GM18511 (cell line): ENCODE results near the gene RUSF1.
"Not testable (repeated sequence)": the region's sequence is repeated elsewhere in the genome, so short reads cannot be mapped to it uniquely, and the experiment has no call there.

Experiments used
- ATAC-seq: cut with Tn5 transposase; IDR thresholded peaks from one replicate; pipeline ENCODE4 v1.9.1; 2021; ENCODE audit warnings: mild to moderate bottlenecking, moderate library complexity; ENCODE audit not compliant: unreplicated experiment

The RUSF1 gene

DNA sequence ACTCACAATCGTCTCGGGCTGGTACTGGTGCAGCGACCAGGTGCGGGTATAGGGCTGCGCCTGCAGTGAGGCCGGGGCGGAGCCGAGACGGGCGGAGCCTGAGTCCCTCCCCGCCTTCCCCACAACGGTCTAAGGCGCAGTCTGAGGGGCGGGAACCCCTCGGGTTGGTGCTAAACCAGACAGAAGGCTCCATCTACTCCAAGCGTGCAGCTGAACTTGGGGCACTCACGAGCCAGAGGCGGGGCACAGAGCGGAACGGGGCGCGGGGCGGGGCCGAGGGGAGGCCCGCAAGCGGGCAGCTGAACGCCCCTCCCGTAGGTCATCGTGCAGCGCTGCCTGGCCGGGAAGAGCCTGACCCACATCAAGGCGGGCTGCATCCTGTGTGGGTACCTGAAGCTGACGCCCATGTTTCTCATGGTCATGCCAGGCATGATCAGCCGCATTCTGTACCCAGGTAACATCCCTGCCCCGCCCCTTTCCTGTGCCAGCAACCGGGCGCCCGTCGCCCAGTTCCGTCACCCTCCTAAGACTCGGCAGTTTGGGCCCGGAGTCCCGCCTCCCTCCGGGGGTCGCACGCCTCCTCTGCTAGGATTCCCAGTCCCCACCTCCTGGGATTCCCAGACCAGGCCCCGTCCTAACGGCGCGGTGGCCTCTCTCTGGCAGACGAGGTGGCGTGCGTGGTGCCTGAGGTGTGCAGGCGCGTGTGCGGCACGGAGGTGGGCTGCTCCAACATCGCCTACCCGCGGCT is 20.3 kb downstream of the RUSF1 start:
- ATAC-seq = peak; percentile 85

DNA sequence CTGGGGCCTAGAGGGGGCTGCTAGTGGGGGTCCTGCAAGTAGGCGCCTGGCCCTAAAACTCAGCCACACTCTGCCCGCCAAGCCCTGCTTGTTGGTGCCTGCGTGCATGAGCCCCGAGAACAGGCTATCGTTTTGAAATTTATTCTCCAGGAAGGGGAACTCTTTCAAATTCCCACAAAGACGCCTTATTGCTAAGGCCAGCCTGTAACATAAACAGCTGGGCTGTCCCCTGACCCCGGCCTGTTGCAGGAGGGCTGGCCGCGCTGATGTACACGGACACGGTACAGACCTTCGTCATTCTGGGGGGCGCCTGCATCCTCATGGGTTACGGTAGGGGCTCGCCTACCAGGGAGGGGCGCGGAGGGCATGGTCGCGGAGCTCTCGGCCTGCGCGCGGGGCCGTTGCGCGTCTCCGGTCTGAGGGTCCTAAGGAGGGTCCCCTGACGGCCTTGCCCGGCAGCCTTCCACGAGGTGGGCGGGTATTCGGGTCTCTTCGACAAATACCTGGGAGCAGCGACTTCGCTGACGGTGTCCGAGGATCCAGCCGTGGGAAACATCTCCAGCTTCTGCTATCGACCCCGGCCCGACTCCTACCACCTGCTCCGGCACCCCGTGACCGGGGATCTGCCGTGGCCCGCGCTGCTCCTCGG is 21.0 kb downstream of the RUSF1 start:
- ATAC-seq = peak; percentile 3

- no peak for ATAC-seq
Measured at GRCh38 chr16:31486045-31486444, 22.1 kb downstream of the RUSF1 start.

DNA sequence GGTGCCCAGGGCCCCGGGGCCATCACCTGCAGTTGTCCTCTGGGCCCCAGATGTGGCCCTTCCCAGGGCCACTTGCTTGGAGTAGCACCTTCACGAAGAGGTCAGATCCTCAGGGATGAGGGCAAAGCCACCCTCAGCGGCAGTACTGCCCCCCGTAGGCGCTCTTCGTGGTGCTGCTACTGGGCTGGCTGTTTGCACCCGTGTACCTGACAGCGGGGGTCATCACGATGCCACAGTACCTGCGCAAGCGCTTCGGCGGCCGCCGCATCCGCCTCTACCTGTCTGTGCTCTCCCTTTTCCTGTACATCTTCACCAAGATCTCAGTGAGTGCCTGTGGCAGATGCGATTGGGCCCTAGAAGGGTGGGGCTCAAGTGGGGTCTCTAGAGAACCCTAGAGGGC is 22.6 kb downstream of the RUSF1 start:
- ATAC-seq = no peak

DNA sequence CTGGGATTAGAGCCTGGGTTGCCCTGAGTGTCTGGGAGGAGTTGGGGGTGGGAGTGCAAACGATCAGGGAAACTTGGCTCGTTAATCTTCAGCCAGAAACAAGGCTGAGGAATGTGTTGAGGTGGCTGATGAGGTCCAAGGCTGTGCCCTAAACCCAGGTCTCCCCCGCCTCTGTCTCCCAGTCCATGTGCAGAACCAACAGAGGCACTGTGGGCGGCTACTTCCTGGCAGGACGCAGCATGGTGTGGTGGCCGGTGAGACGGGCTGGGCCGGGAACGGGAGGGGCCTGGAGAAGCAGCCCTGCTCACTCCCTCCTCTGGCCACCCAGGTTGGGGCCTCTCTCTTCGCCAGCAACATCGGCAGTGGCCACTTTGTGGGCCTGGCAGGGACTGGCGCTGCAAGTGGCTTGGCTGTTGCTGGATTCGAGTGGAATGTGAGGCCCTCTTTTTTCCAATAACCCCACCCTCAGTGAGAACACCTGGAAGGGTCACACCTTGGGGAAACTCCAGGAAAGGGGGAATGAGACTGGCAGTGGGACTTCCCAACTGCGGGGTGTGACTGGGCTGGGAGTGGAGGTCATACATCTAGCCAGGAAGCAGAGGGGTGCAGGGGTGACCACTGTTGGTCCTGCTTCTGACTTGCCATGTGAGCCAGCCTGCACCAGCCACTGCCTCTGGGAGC is 23.6 kb downstream of the RUSF1 start:
- no peak for ATAC-seq

DNA sequence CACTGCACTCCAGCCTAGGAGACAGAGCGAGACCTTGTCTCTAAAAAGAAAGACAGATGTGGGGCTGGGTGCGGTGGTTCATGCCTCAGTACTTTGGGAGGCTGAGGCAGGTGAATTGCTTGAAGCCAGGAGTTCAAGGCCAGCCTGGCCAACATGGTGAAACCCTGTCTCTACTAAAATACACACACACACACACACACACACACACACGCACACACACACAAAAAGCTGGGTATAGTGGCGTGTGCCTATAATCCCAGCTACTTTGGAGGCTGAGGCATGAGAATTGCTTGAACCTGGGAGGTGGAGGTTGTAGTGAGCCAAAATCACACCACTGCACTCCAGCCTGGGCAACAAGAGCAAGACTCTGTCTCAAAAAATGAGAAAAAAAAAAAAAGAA is 24.1 kb downstream of the RUSF1 start:
- ATAC-seq = not testable (repeated sequence)

DNA sequence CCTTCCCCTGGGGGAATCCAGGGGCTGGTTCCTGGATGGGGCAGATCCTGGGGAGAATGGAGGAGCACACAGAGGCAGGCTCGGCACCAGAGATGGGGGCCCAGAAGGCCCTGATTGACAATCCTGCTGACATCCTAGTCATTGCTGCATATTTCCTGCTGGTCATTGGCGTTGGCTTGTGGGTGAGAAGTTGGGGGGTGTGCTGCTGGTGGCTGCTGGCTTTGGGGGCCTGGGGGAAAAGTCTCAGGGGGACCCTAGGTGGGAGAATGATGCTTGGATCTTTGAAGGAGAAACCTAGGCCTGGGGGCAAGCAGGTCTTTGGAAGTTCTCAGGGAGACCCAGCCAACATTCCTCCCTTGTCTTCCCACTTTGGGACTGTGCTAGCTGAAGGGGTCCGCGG is 25.1 kb downstream of the RUSF1 start, which contains the start of gene SLC5A2:
Gene SLC5A2, plus strand, starts transcription at position 43 of the 400 bp plus-strand sequence. Its CDS starts 14 bp downstream, at position 57.
- ATAC-seq = no peak

GRCh38 chr16:31480851-31481536 is 27.2 kb downstream of the RUSF1 start:
- ATAC-seq = no peak

- ATAC-seq = no peak
Measured at GRCh38 chr16:31479751-31480150, 28.4 kb downstream of the RUSF1 start.

GRCh38 chr16:31478956-31479355 is 29.2 kb downstream of the RUSF1 start:
- ATAC-seq = no peak

GRCh38 chr16:31477220-31478216 is 30.7 kb downstream of the RUSF1 start:
- peak; percentile 32 for ATAC-seq

DNA sequence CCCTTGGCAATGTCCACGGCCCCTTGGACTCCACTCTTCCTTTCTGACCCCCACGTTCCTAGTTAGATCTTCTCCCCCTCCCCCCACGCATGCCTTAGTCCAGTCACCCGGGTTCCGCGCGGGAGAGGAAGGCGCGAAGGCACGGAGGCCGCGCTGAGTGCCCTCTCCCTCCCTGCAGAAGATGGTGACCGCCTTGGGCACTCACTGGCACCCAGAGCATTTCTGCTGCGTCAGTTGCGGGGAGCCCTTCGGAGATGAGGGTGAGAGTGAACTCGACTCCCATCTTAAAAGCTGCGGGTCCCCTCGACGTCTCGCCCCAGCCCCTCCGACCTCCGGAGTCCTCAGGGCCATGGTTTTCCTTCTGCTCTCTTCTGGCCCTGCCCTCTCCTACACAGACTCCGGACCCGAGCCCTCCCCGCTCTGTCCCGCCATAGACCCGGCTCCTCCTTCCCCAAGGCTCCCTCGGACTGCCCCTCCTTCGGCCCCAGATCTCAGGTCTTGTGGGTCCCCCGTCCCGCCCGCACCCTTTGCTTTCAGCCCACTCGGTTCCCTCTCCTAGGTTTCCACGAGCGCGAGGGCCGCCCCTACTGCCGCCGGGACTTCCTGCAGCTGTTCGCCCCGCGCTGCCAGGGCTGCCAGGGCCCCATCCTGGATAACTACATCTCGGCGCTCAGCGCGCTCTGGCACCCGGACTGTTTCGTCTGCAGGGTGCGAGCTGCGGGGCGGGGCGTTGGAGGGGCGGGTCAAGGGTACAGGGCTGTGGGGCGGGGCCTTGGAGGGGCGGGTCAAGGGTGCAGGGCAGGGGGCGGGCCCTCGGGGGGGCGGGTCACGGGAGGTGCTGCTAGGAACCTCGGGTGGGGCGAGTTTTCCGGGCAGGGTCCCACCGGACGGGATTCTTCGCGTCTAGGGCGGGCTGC is 31.6 kb downstream of the RUSF1 start:
- ATAC-seq = peak; percentile 67

DNA sequence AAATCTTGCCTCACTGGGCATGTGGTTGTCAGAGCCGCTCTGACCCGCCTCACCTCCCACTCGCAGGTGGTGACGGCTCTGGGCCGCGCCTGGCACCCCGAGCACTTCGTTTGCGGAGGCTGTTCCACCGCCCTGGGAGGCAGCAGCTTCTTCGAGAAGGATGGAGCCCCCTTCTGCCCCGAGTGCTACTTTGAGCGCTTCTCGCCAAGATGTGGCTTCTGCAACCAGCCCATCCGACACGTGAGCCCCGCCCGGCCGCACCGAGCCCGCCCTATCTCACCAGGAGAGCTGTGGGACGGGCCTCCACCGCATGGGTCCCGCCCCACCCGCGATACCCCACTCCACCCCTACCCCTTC is 32.3 kb downstream of the RUSF1 start:
- ATAC-seq = no peak

- no peak for ATAC-seq
Measured at GRCh38 chr16:31474773-31475738, 33.1 kb downstream of the RUSF1 start.

DNA sequence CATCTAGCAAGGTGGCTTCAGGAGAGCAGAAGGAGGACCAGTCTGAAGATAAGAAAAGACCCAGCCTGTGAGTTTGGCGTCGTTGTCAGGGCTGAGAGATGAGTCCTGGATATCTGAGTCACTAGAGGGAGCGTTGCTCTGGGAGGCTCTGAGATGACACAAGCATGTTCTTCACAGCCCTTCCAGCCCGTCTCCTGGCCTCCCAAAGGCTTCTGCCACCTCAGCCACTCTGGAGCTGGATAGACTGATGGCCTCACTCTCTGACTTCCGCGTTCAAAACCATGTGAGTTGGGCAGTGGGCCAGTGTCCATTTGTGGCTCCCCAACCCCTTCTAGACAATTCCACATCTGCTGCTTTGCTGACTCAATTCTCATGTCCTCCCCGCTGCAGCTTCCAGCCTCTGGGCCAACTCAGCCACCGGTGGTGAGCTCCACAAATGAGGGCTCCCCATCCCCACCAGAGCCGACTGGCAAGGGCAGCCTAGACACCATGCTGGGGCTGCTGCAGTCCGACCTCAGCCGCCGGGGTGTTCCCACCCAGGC is 33.9 kb downstream of the RUSF1 start:
- ATAC-seq = no peak

DNA sequence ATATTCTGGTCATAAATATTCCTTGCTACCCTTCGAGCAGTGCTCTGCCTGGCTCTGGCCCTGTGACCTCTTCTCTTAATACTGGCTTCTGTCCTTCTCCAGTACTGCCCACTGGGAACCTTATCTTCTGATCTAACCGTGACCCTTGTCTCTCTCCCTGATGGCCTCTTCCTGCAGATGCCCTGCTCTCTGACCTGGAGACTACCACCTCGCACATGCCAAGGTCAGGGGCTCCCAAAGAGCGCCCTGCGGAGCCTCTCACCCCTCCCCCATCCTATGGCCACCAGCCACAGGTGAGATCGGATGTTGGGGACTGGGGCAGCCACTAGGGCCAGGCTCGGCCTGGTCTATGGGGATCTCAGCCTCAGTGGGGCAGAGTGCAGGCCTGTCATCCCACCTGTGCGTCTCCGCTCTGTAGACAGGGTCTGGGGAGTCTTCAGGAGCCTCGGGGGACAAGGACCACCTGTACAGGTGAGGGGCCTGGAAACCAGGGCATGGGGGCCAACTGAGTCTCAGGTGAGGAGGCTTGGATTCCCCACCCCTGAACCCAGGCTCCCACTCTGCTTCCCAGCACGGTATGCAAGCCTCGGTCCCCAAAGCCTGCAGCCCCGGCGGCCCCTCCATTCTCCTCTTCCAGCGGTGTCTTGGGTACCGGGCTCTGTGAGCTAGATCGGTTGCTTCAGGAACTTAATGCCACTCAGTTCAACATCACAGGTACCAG is 34.8 kb downstream of the RUSF1 start:
- ATAC-seq = no peak

DNA sequence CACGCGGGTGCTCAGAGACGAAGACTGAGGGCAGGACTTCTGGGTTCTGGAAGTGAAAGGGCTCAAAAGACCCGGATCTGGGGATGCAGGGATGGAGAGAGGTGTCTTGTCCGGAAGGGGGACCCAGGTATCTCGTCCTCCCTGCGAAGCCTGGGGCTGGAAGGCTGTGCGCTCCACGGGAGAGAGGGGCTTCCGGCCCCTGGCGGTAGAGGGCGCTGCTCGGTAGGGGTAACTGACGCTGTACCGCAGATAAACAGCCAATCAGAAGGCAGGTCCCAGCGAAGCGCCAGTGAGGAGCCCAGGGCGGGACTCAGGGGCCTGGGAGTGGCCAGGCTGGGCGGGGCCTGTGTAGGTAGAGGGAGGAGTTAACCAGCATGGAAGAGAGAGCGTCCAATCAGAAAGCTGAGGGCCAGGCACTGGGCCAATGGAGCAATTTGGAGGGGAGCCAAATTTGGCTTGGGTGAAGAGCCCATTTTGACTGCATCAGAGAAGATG is 35.4 kb downstream of the RUSF1 start:
- ATAC-seq = no peak
